GM12878 (cell line): Measurements from ENCODE around the gene NFATC3. TPM values are rescaled to one million over a fixed set of nuclear protein-coding genes. Genes with fewer than 3 reads are reported as not detected.

Source experiments
- CHD2 ChIP-seq: IDR thresholded peaks from 2 replicates; pipeline ENCODE4 v1.6.1; 2011; ENCODE audit warnings: low read depth, low read length, improper control_type of control experiment, borderline replicate concordance
- CREB1 ChIP-seq: IDR thresholded peaks from 2 replicates; pipeline ENCODE4 v1.6.1; 2012; ENCODE audit warnings: low read depth, mild to moderate bottlenecking, inconsistent platforms
- HCFC1 ChIP-seq: fragments of 150-350 bp; IDR thresholded peaks from 2 replicates; pipeline ENCODE4 v1.6.1; 2014; ENCODE audit warnings: low read length
- HDGF ChIP-seq: fragments of 450-650 bp; IDR thresholded peaks from 2 replicates; pipeline ENCODE4 v1.6.1; 2016; ENCODE audit warnings: antibody characterized with exemption
- KDM1A ChIP-seq: fragments of 200-600 bp; sonication (generic); IDR thresholded peaks from 2 replicates; pipeline ENCODE4 v1.6.1; 2016; ENCODE audit warnings: borderline replicate concordance
- KLF5 ChIP-seq: fragments of 450-650 bp; IDR thresholded peaks from 2 replicates; pipeline ENCODE4 v1.6.1; 2014; ENCODE audit warnings: mild to moderate bottlenecking; ENCODE audit not compliant: partially characterized antibody
- MTA3 ChIP-seq: IDR thresholded peaks from 2 replicates; pipeline ENCODE4 v1.6.1; 2012; ENCODE audit warnings: low read length, inconsistent platforms, borderline replicate concordance
- MYC ChIP-seq: IDR thresholded peaks from 2 replicates; pipeline ENCODE4 v1.6.1; 2011; ENCODE audit warnings: mild to moderate bottlenecking, low read length, moderate library complexity, inconsistent platforms; ENCODE audit not compliant: insufficient read depth, insufficient replicate concordance, insufficient read length, severe bottlenecking
- NFYB ChIP-seq: IDR thresholded peaks from 2 replicates; pipeline ENCODE4 v1.6.1; 2011; ENCODE audit warnings: low read depth, mild to moderate bottlenecking, low read length, improper control_type of control experiment, moderate library complexity; ENCODE audit not compliant: insufficient read depth
- NR2C1 ChIP-seq: fragments of 450-650 bp; IDR thresholded peaks from 2 replicates; pipeline ENCODE4 v1.6.1; 2017; ENCODE audit warnings: antibody characterized with exemption, mild to moderate bottlenecking, moderate library complexity
- NRF1 ChIP-seq: conservative IDR thresholded peaks from 2 replicates; pipeline ENCODE4 v1.6.1; 2011; ENCODE audit warnings: mild to moderate bottlenecking, low read depth, low read length, improper control_type of control experiment
- PAX5 ChIP-seq: IDR thresholded peaks from 2 replicates; pipeline ENCODE4 v1.6.1; 2011; ENCODE audit warnings: low read depth, low read length, borderline replicate concordance
- PAX8 ChIP-seq: fragments of 450-650 bp; IDR thresholded peaks from 2 replicates; pipeline ENCODE4 v1.6.1; 2017; ENCODE audit warnings: mild to moderate bottlenecking, moderate library complexity
- PBX3 ChIP-seq: IDR thresholded peaks from 2 replicates; pipeline ENCODE4 v1.6.1; 2011; ENCODE audit warnings: mild to moderate bottlenecking, low read depth, low read length, moderate library complexity; ENCODE audit not compliant: insufficient replicate concordance
- RFX5 ChIP-seq: IDR thresholded peaks from 2 replicates; pipeline ENCODE4 v1.6.1; 2011; ENCODE audit warnings: low read depth, low read length, improper control_type of control experiment
- RUNX3 ChIP-seq: IDR thresholded peaks from 2 replicates; pipeline ENCODE4 v1.6.1; 2012; ENCODE audit warnings: low read length, inconsistent platforms
- SMC3 ChIP-seq: IDR thresholded peaks from 2 replicates; pipeline ENCODE4 v1.6.1; 2011; ENCODE audit warnings: low read length, improper control_type of control experiment, borderline replicate concordance
- SREBF2 ChIP-seq: IDR thresholded peaks from 2 replicates; pipeline ENCODE4 v1.6.1; 2012; ENCODE audit warnings: mild to moderate bottlenecking, low read length
- TARDBP ChIP-seq: IDR thresholded peaks from 2 replicates; pipeline ENCODE4 v1.6.1; 2016; ENCODE audit warnings: borderline replicate concordance
- TCF7 ChIP-seq: IDR thresholded peaks from 2 replicates; pipeline ENCODE4 v1.6.1; 2014; ENCODE audit warnings: antibody characterized with exemption, borderline replicate concordance
- ZNF687 ChIP-seq: fragments of 450-650 bp; IDR thresholded peaks from 2 replicates; pipeline ENCODE4 v1.6.1; 2017; ENCODE audit warnings: mild to moderate bottlenecking, moderate library complexity
- ZSCAN29 ChIP-seq: fragments of 450-650 bp; IDR thresholded peaks from 2 replicates; pipeline ENCODE4 v1.6.1; 2017; ENCODE audit warnings: mild to moderate bottlenecking, moderate library complexity
- polyA plus RNA-seq, 11 experiments: library from polyadenylated mRNA; depleted of rRNA in 4 of 11; unstranded in 6 of 11; stranded (reverse) in 5 of 11; fragments of >200 nt; fragmentation: Nextera tagmentation in 4 of 11; fragmentation: Illumina TruSeq in 1 of 11; extraction: Ambion mirVana in 4 of 11; extraction: Trizol in 1 of 11; gene quantifications; 1 replicate in 1 of 11; 2 replicates in 10 of 11; pipeline versions ENCODE4 v1.2.1 to v1.2.3, GENCODE V29; 2011 to 2016; ENCODE audit warnings: inconsistent platforms in 2 of 11, missing spikeins in 2 of 11, low read depth in 1 of 11
- total RNA-seq, 4 experiments: library from RNA; depleted of rRNA in 3 of 4; stranded (reverse); fragments of >200 nt in 3 of 4; fragmentation: Illumina TruSeq in 1 of 4; extraction: Trizol in 1 of 4; gene quantifications; 2 replicates each; pipeline versions ENCODE4 v1.2.1 to v1.2.3, GENCODE V29; 2013 to 2021
- TF ChIP-seq, protein P1 (sequence below): fragments of 450-650 bp; conservative IDR thresholded peaks from 2 replicates; pipeline ENCODE4 v1.6.1; 2017; ENCODE audit warnings: mild to moderate bottlenecking, moderate library complexity

The NFATC3 gene
- total and polyA plus RNA-seq, 10 of the 15 experiments (the other 5 are each of a cell fraction or from before 2014, with no cell fraction given), result 4.2 to 37.6 (median 24.9) TPM

- TF ChIP-seq NFYB (peak; percentile 55; the same call in 1 of the 2 replicates), CREB1 (0 out of 2 replicates have a peak, but pooled peaks have one; percentile 52), RUNX3 (peak; percentile 54; the same call in 1 of the 2 replicates), KLF5 (no peak), PBX3 (peak; percentile 85), NR2C1 (peak; percentile 38; the same call in 1 of the 2 replicates), TARDBP (no peak), PAX8 (no peak), HDGF (peak; percentile 83), NRF1 (peak; percentile 57), ZNF687 (peak; percentile 73), PAX5 (no peak), RFX5 (0 out of 2 replicates have a peak, but pooled peaks have one; percentile 58), TCF7 (no peak), HCFC1 (no peak; the same call in 1 of the 2 replicates), SREBF2 (no peak), KDM1A (no peak), ZSCAN29 (no peak), SMC3 (no peak), MTA3 (no peak), MYC (no peak), CHD2 (peak; percentile 63; the same call in 1 of the 2 replicates)
- TF ChIP-seq, protein P1, sequence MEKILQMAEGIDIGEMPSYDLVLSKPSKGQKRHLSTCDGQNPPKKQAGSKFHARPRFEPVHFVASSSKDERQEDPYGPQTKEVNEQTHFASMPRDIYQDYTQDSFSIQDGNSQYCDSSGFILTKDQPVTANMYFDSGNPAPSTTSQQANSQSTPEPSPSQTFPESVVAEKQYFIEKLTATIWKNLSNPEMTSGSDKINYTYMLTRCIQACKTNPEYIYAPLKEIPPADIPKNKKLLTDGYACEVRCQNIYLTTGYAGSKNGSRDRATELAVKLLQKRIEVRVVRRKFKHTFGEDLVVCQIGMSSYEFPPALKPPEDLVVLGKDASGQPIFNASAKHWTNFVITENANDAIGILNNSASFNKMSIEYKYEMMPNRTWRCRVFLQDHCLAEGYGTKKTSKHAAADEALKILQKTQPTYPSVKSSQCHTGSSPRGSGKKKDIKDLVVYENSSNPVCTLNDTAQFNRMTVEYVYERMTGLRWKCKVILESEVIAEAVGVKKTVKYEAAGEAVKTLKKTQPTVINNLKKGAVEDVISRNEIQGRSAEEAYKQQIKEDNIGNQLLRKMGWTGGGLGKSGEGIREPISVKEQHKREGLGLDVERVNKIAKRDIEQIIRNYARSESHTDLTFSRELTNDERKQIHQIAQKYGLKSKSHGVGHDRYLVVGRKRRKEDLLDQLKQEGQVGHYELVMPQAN, result 0 out of 2 replicates have a peak, but pooled peaks have one; percentile 27
- TF ChIP-seq, all 136 proteins: peak for 26
Measured at GRCh38 chr16:68237243-68238028, 152.3 kb downstream of the NFATC3 start (continued).
